ENCODE results near the gene LYSMD2. TPM values are rescaled to one million over a fixed set of nuclear protein-coding genes. Genes with fewer than 3 reads are reported as not detected.
A peak's percentile ranks its signal among the peaks of the same experiment; 100 is the strongest.

Gene LYSMD2
- total and polyA plus RNA-seq, 9 of the 15 experiments (the other 6 are each of a cell fraction or from before 2014, with no cell fraction given): 4.3 to 30.3 (median 9.8) TPM

DNA sequence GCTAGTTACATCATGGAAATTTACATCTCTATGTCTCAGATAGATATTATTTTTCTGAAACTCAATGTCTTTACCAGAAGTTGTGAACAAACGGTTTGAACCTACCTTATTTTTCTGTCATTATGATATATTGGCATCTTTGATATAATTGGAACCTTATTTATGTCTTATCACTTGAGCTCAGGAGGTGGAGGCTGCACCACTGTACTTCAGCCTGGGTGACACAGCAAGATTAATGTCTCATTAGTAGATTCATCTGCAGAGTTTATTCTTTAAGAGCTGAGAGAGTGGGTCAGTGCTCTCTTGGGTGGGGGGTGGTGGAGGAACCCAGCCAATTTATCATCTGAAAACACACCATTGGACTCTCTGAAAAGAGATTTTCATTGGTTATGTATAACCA is 34.7 kb downstream of the LYSMD2 start (continued):
- TF ChIP-seq, protein P1, sequence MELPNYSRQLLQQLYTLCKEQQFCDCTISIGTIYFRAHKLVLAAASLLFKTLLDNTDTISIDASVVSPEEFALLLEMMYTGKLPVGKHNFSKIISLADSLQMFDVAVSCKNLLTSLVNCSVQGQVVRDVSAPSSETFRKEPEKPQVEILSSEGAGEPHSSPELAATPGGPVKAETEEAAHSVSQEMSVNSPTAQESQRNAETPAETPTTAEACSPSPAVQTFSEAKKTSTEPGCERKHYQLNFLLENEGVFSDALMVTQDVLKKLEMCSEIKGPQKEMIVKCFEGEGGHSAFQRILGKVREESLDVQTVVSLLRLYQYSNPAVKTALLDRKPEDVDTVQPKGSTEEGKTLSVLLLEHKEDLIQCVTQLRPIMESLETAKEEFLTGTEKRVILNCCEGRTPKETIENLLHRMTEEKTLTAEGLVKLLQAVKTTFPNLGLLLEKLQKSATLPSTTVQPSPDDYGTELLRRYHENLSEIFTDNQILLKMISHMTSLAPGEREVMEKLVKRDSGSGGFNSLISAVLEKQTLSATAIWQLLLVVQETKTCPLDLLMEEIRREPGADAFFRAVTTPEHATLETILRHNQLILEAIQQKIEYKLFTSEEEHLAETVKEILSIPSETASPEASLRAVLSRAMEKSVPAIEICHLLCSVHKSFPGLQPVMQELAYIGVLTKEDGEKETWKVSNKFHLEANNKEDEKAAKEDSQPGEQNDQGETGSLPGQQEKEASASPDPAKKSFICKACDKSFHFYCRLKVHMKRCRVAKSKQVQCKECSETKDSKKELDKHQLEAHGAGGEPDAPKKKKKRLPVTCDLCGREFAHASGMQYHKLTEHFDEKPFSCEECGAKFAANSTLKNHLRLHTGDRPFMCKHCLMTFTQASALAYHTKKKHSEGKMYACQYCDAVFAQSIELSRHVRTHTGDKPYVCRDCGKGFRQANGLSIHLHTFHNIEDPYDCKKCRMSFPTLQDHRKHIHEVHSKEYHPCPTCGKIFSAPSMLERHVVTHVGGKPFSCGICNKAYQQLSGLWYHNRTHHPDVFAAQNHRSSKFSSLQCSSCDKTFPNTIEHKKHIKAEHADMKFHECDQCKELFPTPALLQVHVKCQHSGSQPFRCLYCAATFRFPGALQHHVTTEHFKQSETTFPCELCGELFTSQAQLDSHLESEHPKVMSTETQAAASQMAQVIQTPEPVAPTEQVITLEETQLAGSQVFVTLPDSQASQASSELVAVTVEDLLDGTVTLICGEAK (IDR thresholded peaks at IDR 0.05): no peak
- TF ChIP-seq, protein P1 (CRISPR knock-in tag; IDR thresholded peaks at IDR 0.05): no peak
- TF ChIP-seq RCOR1 (IDR thresholded peaks at IDR 0.05; ENCODE audit: borderline replicate concordance in 1 of 2, low read depth in 2 of 2, low read length in 2 of 2) (peak in 1 of 2 experiments; percentile 62; a peak in 2 of 4 replicates), ZNF408 (CRISPR knock-in tag; IDR thresholded peaks at IDR 0.05; ENCODE audit: low read depth) (no peak), SREBF1 (IDR thresholded peaks at IDR 0.05; ENCODE audit: borderline replicate concordance, low read depth, low read length) (no peak), TRIM24 (IDR thresholded peaks at IDR 0.05) (peak in 1 of 2 experiments; percentile 35; a peak in 1 of 4 replicates), VEZF1 (CRISPR knock-in tag; IDR thresholded peaks at IDR 0.05) (0 out of 2 replicates have a peak, but pooled peaks have one; percentile 26), SUPT5H (IDR thresholded peaks at IDR 0.05) (no peak), FOXK1 (CRISPR knock-in tag; IDR thresholded peaks at IDR 0.05; ENCODE audit: borderline replicate concordance) (no peak), ZNF445 (CRISPR knock-in tag; IDR thresholded peaks at IDR 0.05; ENCODE audit: low read depth) (no peak), GABPB1 (CRISPR knock-in tag; IDR thresholded peaks at IDR 0.05) (no peak), NFXL1 (CRISPR knock-in tag; IDR thresholded peaks at IDR 0.05) (no peak), PRMT5 (CRISPR knock-in tag; IDR thresholded peaks at IDR 0.05) (no peak), CBFA2T3 (IDR thresholded peaks at IDR 0.05) (peak; percentile 89)
- TF ChIP-seq, protein P2, sequence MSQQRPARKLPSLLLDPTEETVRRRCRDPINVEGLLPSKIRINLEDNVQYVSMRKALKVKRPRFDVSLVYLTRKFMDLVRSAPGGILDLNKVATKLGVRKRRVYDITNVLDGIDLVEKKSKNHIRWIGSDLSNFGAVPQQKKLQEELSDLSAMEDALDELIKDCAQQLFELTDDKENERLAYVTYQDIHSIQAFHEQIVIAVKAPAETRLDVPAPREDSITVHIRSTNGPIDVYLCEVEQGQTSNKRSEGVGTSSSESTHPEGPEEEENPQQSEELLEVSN (IDR thresholded peaks at IDR 0.05; ENCODE audit: borderline replicate concordance in 1 of 2, extremely low read depth in 1 of 2, insufficient read depth in 1 of 2, insufficient read length in 1 of 2, low read depth in 1 of 2, low read length in 1 of 2, poor library complexity in 1 of 2, severe bottlenecking in 1 of 2): no peak
- TF ChIP-seq, protein P3, sequence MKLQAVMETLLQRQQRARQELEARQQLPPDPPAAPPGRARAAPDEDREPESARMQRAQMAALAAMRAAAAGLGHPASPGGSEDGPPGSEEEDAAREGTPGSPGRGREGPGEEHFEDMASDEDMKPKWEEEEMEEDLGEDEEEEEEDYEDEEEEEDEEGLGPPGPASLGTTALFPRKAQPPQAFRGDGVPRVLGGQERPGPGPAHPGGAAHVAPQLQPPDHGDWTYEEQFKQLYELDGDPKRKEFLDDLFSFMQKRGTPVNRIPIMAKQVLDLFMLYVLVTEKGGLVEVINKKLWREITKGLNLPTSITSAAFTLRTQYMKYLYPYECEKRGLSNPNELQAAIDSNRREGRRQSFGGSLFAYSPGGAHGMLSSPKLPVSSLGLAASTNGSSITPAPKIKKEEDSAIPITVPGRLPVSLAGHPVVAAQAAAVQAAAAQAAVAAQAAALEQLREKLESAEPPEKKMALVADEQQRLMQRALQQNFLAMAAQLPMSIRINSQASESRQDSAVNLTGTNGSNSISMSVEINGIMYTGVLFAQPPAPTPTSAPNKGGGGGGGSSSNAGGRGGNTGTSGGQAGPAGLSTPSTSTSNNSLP (IDR thresholded peaks at IDR 0.05; ENCODE audit: borderline replicate concordance, low read depth, low read length): peak; percentile 97

Measured in K562 (cell line).